Gastroesophageal sphincter (tissue), 3 donors: ENCODE data around the gene LBR.

Experiments
- CTCF ChIP-seq, 4 experiments: fragments of 200-600 bp in 2 of 4; fragments of 450-650 bp in 2 of 4; sonication (generic) in 1 of 4; IDR thresholded peaks; one replicate each; pipeline ENCODE4 v1.5.1; 2017 to 2019; ENCODE audit warnings: antibody characterized with exemption in 4 of 4, mild to moderate bottlenecking in 2 of 4, moderate library complexity in 2 of 4
- POLR2A ChIP-seq, 2 donors: fragments of 450-650 bp; IDR thresholded peaks; one replicate each; pipeline ENCODE4 v1.6.1; 2017; ENCODE audit warnings: antibody characterized with exemption in 2 of 2, mild to moderate bottlenecking in 2 of 2, moderate library complexity in 1 of 2
- POLR2AphosphoS5 ChIP-seq: sonication (generic); formaldehyde crosslinking; IDR thresholded peaks from one replicate; pipeline ENCODE4 v1.6.1; 2017; ENCODE audit warnings: antibody characterized with exemption

DNA sequence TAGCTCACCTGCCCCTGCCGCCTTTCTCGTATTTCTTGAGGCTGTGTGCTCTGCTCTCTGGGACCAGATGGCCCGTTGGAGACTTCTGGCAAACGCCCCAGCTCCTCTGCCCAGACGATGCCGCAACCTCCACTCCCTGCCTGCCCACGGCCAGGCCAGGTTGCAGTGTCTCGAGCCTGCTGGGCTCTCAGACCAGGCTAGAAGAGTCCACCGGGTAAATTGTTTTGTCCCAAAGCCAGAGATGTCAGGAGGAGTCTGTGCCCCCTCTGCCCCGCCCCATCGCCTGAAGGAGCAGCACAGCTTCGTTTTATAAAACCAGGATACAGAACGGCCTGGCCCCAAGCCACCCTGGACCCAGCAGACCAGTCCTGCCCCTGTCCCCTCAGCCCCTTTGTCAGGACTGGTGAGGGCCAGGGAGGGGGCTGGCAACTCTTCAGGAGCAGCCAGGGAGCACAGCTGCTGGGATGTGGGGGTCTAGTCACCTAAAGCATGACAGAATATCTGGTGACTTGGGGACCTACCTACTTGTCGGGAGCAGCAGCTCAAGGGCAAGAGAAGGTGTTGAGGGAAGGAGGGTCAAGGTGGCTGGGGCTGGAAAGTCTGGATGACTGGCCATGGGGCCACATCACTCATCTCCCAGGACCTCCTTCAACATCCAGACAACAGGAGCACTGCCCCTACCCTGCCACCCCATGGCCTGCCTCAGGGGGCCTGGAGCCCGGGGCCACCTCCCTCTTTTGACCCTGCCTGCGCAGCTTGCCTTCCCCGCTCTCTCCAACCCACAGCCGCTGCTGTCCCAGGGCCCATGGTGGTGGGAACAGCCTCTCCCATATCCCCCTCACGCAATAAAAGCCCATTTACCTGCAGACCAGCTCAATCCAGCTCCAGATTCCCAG is 33.9 kb upstream of the LBR start:
- TF ChIP-seq CTCF (IDR thresholded peaks at IDR 0.05) (no peak), POLR2A (IDR thresholded peaks at IDR 0.05) (no peak), POLR2AphosphoS5 (no peak)
